ENCODE measurements around the gene TIGAR.

GRCh38 chr12:4325966-4326365 lies 5.0 kb downstream of the TIGAR start:
- TF ChIP-seq, protein P1, sequence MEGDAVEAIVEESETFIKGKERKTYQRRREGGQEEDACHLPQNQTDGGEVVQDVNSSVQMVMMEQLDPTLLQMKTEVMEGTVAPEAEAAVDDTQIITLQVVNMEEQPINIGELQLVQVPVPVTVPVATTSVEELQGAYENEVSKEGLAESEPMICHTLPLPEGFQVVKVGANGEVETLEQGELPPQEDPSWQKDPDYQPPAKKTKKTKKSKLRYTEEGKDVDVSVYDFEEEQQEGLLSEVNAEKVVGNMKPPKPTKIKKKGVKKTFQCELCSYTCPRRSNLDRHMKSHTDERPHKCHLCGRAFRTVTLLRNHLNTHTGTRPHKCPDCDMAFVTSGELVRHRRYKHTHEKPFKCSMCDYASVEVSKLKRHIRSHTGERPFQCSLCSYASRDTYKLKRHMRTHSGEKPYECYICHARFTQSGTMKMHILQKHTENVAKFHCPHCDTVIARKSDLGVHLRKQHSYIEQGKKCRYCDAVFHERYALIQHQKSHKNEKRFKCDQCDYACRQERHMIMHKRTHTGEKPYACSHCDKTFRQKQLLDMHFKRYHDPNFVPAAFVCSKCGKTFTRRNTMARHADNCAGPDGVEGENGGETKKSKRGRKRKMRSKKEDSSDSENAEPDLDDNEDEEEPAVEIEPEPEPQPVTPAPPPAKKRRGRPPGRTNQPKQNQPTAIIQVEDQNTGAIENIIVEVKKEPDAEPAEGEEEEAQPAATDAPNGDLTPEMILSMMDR (IDR thresholded peaks at IDR 0.05; ENCODE audit: low read depth, low read length), result no peak
- TF ChIP-seq EZH2phosphoT487 (IDR thresholded peaks at IDR 0.05; ENCODE audit: low read depth), result no peak

Measured in OCI-LY3 (cell line).